Thyroid gland (tissue), 4 donors: ENCODE data around the gene VKORC1L1. TPM values are rescaled to one million over a fixed set of nuclear protein-coding genes. Genes with fewer than 3 reads are reported as not detected.
"Not testable (repeated sequence)": the region's sequence is repeated elsewhere in the genome, so short reads cannot be mapped to it uniquely, and the experiment has no call there.

Experiments used
- DNase-seq, 2 donors: peaks; one replicate each; pipeline ENCODE4 v3.0.0-alpha.2; 2019
- H3K27ac ChIP-seq, 3 donors: fragments of 200-600 bp; sonication (generic); 1 replicate in 2 of 3; 2 replicates in 1 of 3; pipeline ENCODE4 v1.5.1; 2016 to 2019; ENCODE audit warnings: mild to moderate bottlenecking in 1 of 3, moderate library complexity in 1 of 3
- H3K27me3 ChIP-seq: fragments of 200-600 bp; sonication (generic); one replicate; pipeline ENCODE4 v1.5.1; 2019
- H3K36me3 ChIP-seq, 2 donors: fragments of 200-600 bp; sonication (generic); one replicate each; pipeline ENCODE4 v1.5.1; 2016 to 2019
- H3K4me1 ChIP-seq, 2 donors: fragments of 200-600 bp; sonication (generic); one replicate each; pipeline ENCODE4 v1.5.1; 2017 to 2019
- H3K4me3 ChIP-seq, 3 donors: fragments of 200-600 bp; sonication (generic); replicated peaks in 1 of 3; 1 replicate in 2 of 3; 2 replicates in 1 of 3; pipeline ENCODE4 v1.5.1; 2016; ENCODE audit warnings: mild to moderate bottlenecking in 1 of 3
- H3K9me3 ChIP-seq: fragments of 200-600 bp; sonication (generic); one replicate; pipeline ENCODE4 v1.5.1; 2017
- POLR2A ChIP-seq, 2 donors: fragments of 450-650 bp; IDR thresholded peaks; one replicate each; pipeline ENCODE4 v1.6.1; 2017; ENCODE audit warnings: antibody characterized with exemption in 2 of 2, mild to moderate bottlenecking in 2 of 2, moderate library complexity in 1 of 2
- WGBS, 2 donors: methylation state at CpG; one replicate each; pipeline ENCODE4 v1.1.5; 2017; 5-methylcytosine and 5-hydroxymethylcytosine counted together
- intact Hi-C: fragments of 100-400 bp; cut with DNase I; formaldehyde crosslinking; loops from one replicate; pipeline ENCODE4 v1.15.1; 2023
- total RNA-seq, 4 donors: library from RNA; depleted of rRNA; stranded (reverse); fragments of >200 nt; gene quantifications; one replicate each; pipeline ENCODE4 v1.2.3, GENCODE V29; 2016
- TF ChIP-seq, protein P1 (sequence below), 6 experiments: fragments of 200-600 bp in 3 of 6; fragments of 450-650 bp in 3 of 6; sonication (generic) in 3 of 6; IDR thresholded peaks; one replicate each; pipeline ENCODE4 v1.5.1; 2016 to 2019; ENCODE audit warnings: antibody characterized with exemption in 6 of 6, mild to moderate bottlenecking in 2 of 6, inconsistent platforms in 1 of 6, moderate library complexity in 1 of 6

Gene VKORC1L1
- total RNA-seq, 4 donors from 2014 or later, result 13.9 to 21.0 (median 18.2) TPM

DNA sequence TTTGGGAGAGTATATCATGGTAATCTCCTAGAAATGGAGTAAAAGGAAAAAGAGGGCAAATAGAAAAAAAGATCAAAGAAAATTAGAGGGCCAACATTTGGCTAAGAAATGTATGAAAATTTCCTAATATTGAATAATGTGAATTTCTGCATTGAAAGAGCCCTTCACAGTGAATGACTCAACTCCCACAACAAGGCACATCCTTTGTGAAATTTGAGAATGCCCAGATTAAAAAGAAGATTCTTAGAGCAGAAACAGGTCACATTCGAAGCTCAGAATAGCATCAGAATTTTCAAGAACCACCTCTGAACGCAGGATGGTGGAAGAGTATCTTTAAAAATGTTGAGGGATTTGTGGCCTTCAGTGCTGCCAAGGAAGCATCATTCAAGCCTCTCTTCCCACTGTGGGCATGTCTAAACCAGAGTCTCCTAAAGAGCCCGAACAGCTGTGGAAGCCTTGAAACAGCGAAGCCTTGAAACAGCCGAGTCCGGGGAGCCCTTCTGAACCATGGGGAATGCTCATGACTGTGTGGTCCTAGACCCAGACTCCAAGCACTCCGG lies 65.5 kb downstream of the VKORC1L1 start:
- no peak overlapping the region for H3K27ac ChIP-seq
- H3K36me3 ChIP-seq, result no peaks in the 10 kb centered on the region
- no peak for DNase-seq
- H3K4me1 ChIP-seq, result no peaks in the 10 kb centered on the region
- no peak overlapping the region for H3K4me3 ChIP-seq
- no peak for TF ChIP-seq POLR2A (IDR thresholded peaks at IDR 0.05)
- intact Hi-C loops, result no loop called here
- WGBS, 2 donors, result 94 to 97% methylated on average over 7 of the region's 7 CpGs
- no peaks in the 10 kb centered on the region for H3K9me3 ChIP-seq
- no peaks in the 10 kb centered on the region for H3K27me3 ChIP-seq

DNA sequence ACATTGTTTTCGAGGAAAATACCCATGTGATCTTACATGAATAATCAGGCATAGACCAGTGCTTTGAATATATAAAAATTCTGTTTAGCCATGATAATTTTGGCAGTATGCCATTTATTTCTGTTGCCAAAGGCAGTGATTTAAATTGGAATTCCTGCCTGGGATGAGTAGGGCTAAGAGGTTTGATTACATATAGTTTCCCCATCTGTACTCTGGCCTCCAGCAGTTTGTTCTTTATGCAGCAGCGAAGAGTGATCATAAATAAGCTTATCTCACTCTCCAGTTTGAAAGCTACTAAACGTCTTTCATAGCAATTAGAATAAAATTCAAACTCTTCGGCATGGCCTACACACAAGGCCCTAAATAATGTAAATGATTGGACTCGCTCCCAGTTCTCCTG lies 72.9 kb downstream of the VKORC1L1 start:
- H3K36me3 ChIP-seq, H3K4me1 ChIP-seq, H3K4me3 ChIP-seq, H3K27me3 ChIP-seq, DNase-seq, H3K27ac ChIP-seq, H3K9me3 ChIP-seq, intact Hi-C loops: not testable (repeated sequence)
- 76 to 90% methylated on average over 1 of the region's 5 CpGs for WGBS, 2 donors

DNA sequence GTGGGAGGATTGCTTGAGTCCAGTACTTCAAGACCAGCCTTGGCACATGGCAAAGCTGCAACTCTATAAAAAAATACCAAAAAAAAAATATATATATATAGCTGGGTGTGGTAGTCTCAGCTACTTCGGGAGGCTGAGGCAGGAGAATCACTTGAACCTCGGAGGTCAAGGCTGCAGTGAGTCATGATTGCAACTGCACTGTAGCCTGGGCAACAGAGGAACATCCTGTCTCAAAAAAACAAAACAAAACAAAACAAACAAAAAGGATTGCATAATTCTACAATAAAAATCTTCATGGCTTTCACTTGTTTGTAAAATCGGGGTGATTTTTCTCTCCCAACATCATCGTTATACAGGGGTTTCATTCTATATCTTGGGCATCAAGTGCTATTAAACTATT lies 74.0 kb downstream of the VKORC1L1 start:
- WGBS, 2 donors, result 76 to 81% methylated on average over 4 of the region's 4 CpGs
- Histone ChIP-seq H3K27me3 (no peaks in the 10 kb centered on the region), H3K27ac (no peak overlapping the region), H3K36me3 (no peaks in the 10 kb centered on the region), H3K9me3 (no peaks in the 10 kb centered on the region), H3K4me1 (no peaks in the 10 kb centered on the region), H3K4me3 (no peak overlapping the region)
- DNase-seq, result no peak
- intact Hi-C loops, result no loop called here
- TF ChIP-seq, protein P1, sequence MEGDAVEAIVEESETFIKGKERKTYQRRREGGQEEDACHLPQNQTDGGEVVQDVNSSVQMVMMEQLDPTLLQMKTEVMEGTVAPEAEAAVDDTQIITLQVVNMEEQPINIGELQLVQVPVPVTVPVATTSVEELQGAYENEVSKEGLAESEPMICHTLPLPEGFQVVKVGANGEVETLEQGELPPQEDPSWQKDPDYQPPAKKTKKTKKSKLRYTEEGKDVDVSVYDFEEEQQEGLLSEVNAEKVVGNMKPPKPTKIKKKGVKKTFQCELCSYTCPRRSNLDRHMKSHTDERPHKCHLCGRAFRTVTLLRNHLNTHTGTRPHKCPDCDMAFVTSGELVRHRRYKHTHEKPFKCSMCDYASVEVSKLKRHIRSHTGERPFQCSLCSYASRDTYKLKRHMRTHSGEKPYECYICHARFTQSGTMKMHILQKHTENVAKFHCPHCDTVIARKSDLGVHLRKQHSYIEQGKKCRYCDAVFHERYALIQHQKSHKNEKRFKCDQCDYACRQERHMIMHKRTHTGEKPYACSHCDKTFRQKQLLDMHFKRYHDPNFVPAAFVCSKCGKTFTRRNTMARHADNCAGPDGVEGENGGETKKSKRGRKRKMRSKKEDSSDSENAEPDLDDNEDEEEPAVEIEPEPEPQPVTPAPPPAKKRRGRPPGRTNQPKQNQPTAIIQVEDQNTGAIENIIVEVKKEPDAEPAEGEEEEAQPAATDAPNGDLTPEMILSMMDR (IDR thresholded peaks at IDR 0.05), result no peak

DNA sequence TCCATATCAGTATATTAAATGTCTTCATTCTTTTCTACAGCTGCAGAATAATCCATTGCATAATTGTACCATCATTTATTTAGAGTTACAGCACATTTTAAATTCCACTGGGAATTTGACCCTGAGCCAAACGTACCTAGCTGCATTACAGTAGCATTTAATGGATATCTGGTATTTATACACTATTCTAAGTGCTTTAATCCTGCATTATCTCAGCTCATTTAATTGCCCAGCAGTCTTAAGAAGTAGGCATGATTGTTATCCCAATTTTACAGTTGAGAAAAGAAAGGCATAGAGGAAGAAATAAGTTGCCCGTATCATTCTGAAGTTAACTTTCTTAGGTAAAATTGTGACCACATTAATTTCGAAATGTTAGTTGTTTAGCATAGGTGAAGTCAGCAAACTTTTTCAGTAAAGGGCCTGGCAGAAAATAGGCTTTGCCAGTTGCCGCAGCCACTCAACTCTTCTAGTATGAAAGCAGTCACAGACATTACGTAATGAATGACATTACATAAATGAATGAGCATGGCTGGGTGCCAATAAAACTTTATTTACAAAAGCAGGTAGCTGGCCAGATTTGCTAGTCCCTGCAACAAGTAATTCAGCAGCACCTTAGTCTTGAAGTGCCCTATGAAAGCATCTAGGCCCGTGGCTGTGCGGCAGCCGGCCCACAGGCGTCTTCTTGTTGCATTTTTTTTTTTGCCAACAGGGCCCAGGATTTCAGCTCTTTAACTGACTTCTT lies 79.1 kb downstream of the VKORC1L1 start:
- peaks cover 6 to 12% of the 10 kb centered on the region in 2 donors for H3K36me3 ChIP-seq
- TF ChIP-seq, protein P1 (IDR thresholded peaks at IDR 0.05), result no peak
- TF ChIP-seq POLR2A (IDR thresholded peaks at IDR 0.05), result no peak
- H3K4me3 ChIP-seq, result no peak overlapping the region
- H3K27ac ChIP-seq, result no peak overlapping the region
- intact Hi-C loops, result no loop called here
- H3K27me3 ChIP-seq, result no peaks in the 10 kb centered on the region
- H3K4me1 ChIP-seq, result no peaks in the 10 kb centered on the region
- no peak for DNase-seq
- WGBS, 2 donors, result 90 to 91% methylated on average over 9 of the region's 9 CpGs
- no peaks in the 10 kb centered on the region for H3K9me3 ChIP-seq

DNA sequence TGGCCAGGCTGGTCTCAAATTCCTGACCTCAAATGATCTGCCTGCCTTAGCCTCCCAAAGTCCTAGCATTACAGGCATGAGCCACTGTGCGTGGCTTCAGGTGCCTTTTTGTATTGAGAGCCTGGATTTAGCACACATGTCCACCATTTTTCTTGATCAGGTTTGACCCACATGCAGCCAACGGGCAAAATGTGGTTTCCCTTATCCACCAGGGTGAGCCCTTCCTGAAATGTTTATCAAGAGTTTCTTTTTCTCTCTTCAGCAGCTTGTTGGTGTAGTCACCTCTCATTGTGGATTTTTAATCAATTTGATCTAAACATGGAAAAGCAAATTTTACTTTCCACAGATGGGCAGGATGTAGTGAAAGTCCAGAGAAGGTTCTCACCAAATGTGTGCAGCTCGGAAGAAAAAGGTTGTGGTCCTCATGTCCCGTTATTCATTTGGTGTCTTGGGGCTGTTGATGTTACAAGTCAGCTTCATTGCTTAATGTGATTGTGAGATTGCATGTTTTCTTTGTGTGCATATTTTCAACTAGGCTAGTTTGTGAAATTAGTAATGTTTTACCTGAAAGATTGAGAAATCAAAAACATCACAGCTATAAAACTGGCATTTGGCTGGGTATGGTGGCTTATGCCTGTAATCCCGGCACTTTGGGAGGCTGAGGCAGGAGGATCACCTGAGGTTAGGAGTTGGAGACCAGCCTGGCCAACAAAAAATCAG lies 80.3 kb downstream of the VKORC1L1 start:
- no peak for TF ChIP-seq POLR2A (IDR thresholded peaks at IDR 0.05)
- TF ChIP-seq, protein P1 (IDR thresholded peaks at IDR 0.05), result no peak
- no peaks in the 10 kb centered on the region for H3K9me3 ChIP-seq
- H3K27ac ChIP-seq, result no peak overlapping the region
- 94 to 95% methylated on average over 5 of the region's 5 CpGs for WGBS, 2 donors
- H3K27me3 ChIP-seq, result no peaks in the 10 kb centered on the region
- H3K4me1 ChIP-seq, result no peaks in the 10 kb centered on the region
- DNase-seq, result no peak
- H3K4me3 ChIP-seq, result no peak overlapping the region
- H3K36me3 ChIP-seq, result peaks cover 6 to 12% of the 10 kb centered on the region in 2 donors
- intact Hi-C loops, result no loop called here
